GM18517 (cell line): ENCODE measurements around the gene PRUNE1.

Experiments
- ATAC-seq: cut with Tn5 transposase; IDR thresholded peaks from one replicate; pipeline ENCODE4 v1.9.1; 2021; ENCODE audit warnings: mild to moderate bottlenecking, moderate library complexity; ENCODE audit not compliant: unreplicated experiment

PRUNE1 gene

GRCh38 chr1:150976879-150977694, 31.2 kb upstream of the PRUNE1 start:
- no peak for ATAC-seq

DNA sequence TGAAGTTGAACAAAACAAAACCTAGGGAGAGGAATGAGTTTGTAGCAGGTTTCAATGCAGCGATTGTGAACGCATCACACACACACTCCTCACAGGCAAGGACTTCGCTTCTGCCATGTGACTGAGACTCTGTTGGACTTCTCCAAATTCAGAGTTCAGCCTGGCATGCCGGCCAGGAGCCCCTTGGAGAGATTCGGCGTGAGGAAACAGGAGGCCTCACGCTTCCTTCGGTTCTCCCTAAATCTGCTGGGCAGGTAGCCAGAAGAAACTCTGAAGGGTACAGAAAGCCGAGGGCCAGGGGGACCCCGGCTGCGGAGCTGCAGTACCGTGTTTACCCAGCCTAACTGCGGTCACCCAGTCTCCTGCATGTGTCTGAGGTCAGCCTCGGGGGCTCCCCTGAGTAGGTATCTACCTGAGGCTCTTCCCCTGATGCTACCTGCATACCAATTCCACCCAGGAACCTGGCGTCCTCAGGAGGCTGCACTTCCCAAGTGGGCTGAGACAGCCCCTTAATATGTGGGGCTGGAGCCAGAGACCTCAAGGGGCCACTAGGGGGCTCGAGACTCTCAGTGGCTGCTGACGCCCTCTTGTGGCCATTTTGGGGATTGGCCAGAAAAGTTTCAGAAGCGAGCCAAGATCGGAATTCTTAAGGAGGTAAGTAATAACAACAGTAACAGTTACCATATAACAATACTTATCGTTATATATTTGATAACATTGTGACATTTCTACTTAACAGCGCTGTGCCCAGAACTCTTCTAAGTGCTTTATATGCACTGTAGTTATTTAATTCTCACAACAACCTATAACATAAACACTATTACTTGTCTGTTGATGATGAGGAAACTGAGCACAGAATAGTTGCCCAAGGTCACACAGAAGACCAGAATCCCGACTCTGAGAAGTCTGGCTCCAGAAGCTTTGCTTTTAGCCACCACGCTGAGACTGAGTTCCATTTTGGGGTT, 28.9 kb upstream of the PRUNE1 start:
- ATAC-seq: peak; percentile 57

GRCh38 chr1:150981177-150981804, 27.0 kb upstream of the PRUNE1 start:
- no peak for ATAC-seq

DNA sequence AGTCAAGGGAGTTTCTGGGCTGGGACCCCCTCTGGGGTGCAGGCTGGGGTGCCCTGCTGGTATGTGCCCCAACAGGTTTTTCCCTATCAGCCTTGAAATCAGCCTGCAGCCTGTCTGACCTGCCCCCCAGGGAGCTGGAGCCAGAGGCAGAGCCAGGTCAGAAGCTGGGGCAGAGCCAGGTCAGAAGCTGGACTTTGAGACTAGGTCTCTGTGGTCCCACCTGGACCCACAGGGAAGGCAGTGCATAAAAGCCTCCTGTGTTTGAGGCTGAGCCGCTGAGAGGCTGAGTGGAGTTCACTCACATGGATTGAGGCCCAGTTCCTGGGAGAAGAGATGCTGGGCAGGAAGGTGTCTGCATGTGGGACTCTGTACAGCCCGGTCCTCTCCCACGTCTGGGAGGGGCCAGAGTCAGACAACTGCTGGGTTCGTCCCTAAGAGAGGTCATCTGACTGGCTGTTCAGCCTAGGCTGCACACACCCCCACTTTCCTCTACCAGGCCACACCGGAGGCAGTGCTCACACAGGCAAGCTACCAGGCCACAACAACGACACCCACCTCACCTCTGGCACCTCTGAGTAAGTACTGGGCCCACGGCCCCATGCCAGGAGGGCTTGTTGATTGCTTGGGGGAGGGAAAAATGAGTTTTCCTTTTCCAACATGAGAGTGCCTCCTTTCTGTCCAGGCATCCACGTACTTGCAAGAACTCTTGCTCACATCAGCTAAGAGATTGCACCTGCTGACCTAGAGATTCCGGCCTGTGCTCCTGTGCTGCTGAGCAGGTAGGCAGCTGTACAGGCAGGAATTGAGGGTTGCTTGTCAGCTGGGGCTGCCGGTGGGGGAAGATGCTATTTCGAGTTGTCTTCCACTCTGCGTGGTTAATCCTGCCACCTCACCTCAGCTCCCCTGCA, 26.2 kb upstream of the PRUNE1 start, which contains the start of gene ANXA9:
Gene ANXA9, plus strand, starts transcription at position 488 of the 908 bp plus-strand sequence. CDS start 814 bp downstream, outside the sequence.
- no peak for ATAC-seq

DNA sequence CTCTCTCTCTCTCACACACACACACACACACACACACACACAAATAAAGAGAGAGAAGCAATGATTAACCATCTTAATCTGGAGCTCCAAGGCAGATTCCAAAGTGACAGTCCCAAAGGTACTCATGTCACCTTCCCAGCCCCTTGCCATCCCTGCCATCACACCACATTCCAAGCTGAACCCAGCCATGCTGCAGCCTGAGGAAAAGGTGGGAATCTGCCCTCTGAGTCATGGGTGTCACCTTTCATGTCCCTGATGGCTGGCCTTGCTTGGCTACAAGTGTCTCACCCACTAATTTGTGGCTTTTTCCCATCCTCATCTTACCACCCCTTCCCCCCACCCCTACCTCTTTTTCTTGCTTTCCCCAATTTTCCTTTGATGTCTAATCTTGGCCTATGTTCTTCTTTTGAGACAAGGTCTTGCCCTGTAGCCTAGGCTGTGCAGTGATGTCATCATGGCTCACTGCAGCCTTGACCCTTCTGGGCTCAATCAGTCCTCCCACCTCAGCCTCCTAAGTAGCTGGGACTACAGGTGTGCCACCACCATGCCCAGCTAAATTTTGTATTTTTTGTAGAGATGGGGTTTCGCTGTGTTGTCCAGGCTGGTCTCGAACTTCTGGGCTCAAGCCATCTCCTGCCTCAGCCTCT, 22.9 kb upstream of the PRUNE1 start:
- ATAC-seq: no peak

DNA sequence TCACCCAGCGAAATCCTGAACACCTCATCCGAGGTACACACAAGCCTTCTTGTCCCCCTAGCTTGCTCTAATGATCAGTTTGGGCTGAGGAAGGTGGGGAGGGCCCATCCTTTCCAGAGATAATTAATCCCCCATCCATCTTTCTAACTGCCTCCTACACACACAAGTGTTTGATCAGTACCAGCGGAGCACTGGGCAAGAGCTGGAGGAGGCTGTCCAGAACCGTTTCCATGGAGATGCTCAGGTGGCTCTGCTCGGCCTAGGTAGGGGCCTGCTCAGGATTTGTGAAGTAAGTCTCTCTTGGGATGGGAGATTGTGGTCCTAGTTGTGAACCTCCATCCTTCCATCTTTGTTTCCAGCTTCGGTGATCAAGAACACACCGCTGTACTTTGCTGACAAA, 20.3 kb upstream of the PRUNE1 start:
- ATAC-seq: no peak

- no peak for ATAC-seq
These were observed 15.6 kb upstream of the PRUNE1 start for GRCh38 chr1:150992626-150993025.

DNA sequence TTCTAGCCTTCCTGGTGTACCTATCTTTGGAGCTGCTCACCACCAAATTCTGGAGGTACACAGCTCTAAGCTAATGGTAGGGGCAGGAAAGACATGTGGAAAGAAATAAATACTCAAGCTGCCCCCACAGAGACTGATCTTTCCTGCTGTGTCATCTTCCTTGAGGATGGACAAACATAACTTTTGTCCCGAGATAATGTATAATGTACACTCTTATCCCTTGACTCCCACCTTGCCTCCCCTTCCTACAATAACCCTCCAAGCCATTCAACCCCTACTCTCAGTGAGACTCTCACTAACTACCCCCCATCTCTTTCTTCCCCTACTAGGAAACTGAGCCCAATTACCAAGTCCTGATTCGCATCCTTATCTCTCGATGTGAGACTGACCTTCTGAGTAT, 14.0 kb upstream of the PRUNE1 start:
- no peak for ATAC-seq

GRCh38 chr1:150995460-150995859, 12.8 kb upstream of the PRUNE1 start:
- no peak for ATAC-seq

DNA sequence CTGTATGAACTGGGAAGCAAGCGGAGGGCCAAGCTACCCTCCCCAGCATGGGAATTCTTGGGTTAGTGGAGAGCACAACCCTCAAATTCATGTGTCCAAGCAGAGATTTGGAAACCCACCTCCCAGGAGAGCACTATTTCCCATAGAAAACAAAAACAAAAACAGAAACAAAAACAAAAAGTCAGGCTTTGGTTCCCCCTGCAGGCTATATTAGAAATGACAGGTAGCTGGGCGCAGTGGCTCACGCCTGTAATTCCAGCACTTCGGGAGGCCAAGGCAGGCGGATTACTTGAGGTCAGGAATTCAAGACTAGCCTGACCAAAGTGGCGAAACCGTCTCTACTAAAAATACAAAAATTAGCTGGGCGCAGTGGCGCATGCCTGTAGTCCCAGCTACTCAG, 12.4 kb upstream of the PRUNE1 start:
- no peak for ATAC-seq

DNA sequence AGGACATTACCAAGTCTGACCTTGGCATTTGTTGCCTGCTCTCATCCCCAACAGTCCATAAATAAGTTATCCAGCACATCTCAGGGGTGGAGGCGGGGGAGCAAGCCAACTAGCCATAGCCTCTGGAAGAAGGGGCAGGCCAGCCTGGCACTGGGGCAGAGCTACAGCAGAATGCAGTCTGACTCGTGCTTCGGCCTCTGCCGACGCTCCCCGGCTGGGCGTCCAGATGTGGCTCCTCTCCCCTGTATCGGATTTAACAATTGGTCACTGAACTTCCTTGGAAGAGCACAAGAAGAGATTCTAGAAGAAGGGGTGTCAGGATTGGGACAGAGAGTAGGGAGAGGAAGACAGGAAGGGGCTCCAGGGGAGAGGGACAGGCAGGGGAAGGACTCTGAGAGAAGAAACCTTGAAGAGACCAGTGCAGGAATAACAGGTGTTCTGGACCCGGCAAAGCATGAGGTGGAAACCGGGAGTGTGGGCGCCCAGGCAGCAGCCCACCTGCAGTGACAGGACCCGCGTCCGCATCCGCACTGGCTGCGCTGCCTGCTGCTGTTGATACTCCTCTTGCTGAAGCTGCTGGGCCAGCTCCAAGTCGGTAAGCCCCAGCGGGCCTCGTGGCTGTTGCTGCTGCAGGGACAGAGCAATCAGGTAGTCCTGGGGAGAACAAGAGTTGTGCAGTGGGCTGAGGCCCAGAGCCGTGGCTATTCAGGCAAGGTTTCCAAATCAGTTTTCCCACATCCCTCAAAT, 10.9 kb upstream of the PRUNE1 start:
- ATAC-seq: no peak

DNA sequence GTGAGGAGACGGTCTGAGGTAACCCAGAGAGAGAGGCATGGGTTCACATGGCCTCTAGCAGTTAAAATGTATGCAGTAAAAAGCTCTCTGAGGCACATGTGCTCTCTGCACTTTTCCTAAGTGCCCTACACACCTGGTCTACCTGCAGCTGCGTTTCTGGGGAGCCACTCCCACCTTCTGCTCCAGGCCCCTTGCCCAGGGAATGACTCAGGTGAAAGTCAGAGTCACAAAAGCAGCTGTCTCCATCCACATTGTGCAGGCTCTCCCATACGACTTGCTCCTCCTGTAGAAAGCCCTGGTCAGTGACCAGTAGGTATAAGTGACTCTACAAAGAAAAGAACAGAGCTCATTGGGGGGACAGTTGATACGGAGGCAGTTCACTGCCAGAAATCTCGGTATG, 10.3 kb upstream of the PRUNE1 start:
- no peak for ATAC-seq

DNA sequence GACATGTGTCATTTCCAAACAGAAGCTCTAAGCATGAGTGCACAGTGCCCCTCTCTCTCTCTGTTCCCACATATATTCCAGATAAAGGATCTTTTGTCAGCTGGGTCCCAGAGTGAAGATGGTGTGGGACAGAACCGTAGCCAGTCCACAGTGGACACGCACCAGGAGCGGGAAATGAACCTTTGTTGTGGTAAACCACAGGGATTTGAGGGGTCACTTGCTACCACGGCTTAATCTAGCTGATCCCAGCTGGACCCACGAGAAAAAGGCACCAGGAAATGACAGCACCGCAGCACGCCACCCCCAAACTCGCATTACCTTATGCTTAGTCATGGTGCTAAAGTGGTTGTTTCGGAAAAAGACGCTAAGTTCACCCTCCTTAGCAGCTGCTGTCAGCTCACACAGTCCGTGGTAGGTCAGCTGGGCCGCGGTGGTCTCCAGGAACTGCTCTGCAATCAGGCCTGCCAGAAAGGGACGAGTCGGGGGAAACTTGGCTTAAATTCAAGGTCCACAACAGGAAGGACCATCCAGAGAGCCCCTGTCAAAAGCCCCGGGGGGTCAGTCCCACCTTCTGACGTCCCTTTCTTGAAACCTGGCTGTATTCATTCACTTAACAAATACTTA, 9.1 kb upstream of the PRUNE1 start:
- no peak for ATAC-seq

GRCh38 chr1:150999926-151000325, 8.3 kb upstream of the PRUNE1 start:
- no peak for ATAC-seq

- ATAC-seq: no peak
These were observed 7.8 kb upstream of the PRUNE1 start for GRCh38 chr1:151000408-151000807.

DNA sequence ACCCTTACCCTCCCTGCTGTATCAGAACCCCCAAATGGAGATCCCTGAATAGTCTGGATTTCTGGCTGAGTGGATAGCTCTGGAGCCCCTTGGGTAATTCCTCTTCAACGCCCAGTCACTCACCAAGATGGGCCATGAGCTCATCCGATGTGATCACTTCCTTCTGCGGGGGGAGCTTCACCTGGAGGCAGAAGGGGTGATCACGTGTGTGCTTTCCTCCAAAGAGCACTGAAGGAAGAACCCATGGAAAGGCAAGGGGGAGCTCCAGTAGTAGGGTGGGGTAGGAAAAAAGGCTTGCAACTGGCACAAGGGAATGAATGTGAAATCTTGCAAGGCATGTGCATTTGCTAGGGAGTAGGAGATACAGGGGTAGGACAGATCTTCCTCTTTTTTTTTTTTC, 6.6 kb upstream of the PRUNE1 start:
- ATAC-seq: no peak

DNA sequence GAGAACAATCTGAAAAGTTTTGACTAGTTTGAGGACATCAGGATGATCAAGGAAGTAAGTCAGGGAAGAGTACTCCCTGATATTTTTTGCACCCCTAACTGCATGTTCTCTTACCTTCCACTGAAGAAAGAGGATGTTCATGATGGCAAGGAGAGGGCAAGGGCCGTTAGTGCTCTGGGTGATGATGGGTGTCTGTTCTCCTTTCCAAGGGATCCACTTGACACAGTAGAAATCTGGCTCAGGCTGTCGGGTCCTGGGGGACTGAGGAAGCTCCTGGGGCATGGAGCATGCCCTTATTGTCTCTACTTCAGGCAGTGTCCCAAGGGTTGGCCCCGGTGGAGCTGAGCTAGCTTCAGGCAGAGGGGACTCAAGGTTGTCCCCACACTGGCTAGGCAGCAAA, 6.2 kb upstream of the PRUNE1 start:
- no peak for ATAC-seq

DNA sequence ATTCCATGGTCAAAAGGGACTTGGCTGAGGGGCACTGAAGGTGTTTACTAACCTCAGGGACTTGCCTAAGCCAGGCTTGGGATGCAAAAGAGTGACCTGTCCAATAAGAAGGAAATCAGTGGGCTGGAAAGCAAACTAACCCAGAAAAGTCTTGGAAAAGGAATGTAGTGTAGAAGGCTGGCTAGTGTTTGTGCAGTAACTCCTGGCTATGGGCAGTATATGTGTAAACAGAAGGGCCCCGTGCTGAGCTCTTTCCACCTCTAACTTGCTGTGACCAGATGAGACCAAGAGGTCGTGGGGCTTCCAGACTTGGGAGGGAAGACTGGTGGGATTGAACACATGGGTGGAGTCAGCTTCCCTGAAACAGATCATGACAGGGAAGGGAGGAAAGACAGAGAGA, 5.6 kb upstream of the PRUNE1 start:
- ATAC-seq: no peak

GRCh38 chr1:151003180-151003579, 5.1 kb upstream of the PRUNE1 start:
- no peak for ATAC-seq
